HEK293 (cell line): ENCODE results near the gene CA6.

ENCODE experiments used
- CTCF ChIA-PET: fragments of 350-600 bp; formaldehyde crosslinking; extraction: SDS; loops from one replicate; lab custom pipeline; 2021; ENCODE audit warnings: antibody characterized with exemption; lab: Yijun Ruan, JAX
- POLR2A ChIA-PET: fragments of 300-600 bp; formaldehyde crosslinking; extraction: SDS; loops from one replicate; lab custom pipeline; 2020; ENCODE audit warnings: antibody characterized with exemption, inconsistent platforms; lab: Yijun Ruan, JAX
- H3K27ac ChIP-seq: fragments of 200-500 bp; sonication (Bioruptor generic); 2 replicates; pipeline ENCODE4 v1.5.1; 2014; ENCODE audit warnings: low read depth, low read length, control low read depth, inconsistent platforms; ENCODE audit errors: extremely low read depth
- H3K36me3 ChIP-seq, 2 experiments: fragments of 200-500 bp in 1 of 2; sonication (Bioruptor generic) in 1 of 2; 1 replicate in 1 of 2; 2 replicates in 1 of 2; pipeline ENCODE4 v1.5.1; 2014 to 2017; ENCODE audit warnings: inconsistent platforms in 2 of 2, low read length in 2 of 2; ENCODE audit not compliant: control insufficient read depth in 2 of 2, insufficient read depth in 1 of 2
- H3K4me1 ChIP-seq: fragments of 200-500 bp; sonication (Bioruptor generic); 2 replicates; pipeline ENCODE4 v1.5.1; 2014; ENCODE audit warnings: mild to moderate bottlenecking, low read length, inconsistent platforms; ENCODE audit not compliant: control insufficient read depth, insufficient read depth
- H3K4me3 ChIP-seq: 2 replicates; pipeline ENCODE4 v1.5.1; 2011; ENCODE audit warnings: low read depth, mild to moderate bottlenecking, control low read depth, low read length, moderate library complexity
- H3K9me3 ChIP-seq: fragments of 200-500 bp; sonication (Bioruptor generic); 2 replicates; pipeline ENCODE4 v1.5.1; 2014; ENCODE audit warnings: low read depth, low read length, inconsistent platforms; ENCODE audit not compliant: control insufficient read depth, insufficient read depth
- MEIS1 ChIP-seq: sonication (generic); formaldehyde crosslinking; IDR thresholded peaks from 2 replicates; pipeline ENCODE4 v1.8.1; 2022; ENCODE audit warnings: missing genetic modification reagents, mild to moderate bottlenecking, borderline replicate concordance
- SP2 ChIP-seq: fragments of 450-650 bp; formaldehyde crosslinking; IDR thresholded peaks from 2 replicates; pipeline ENCODE4 v1.5.1; 2016; ENCODE audit warnings: missing biosample characterization, missing genetic modification characterization
- ZNF133 ChIP-seq: fragments of 450-650 bp; formaldehyde crosslinking; IDR thresholded peaks from 2 replicates; pipeline ENCODE4 v1.5.1; 2016; ENCODE audit warnings: missing biosample characterization, missing genetic modification characterization
- ZNF16 ChIP-seq: fragments of 450-650 bp; formaldehyde crosslinking; IDR thresholded peaks from 2 replicates; pipeline ENCODE4 v1.5.1; 2016; ENCODE audit warnings: low read depth, missing biosample characterization, missing genetic modification characterization
- ZNF19 ChIP-seq: fragments of 450-650 bp; formaldehyde crosslinking; IDR thresholded peaks from 2 replicates; pipeline ENCODE4; 2016; ENCODE audit warnings: missing biosample characterization, missing genetic modification characterization, low read depth
- ZNF23 ChIP-seq: fragments of 450-650 bp; formaldehyde crosslinking; IDR thresholded peaks from 2 replicates; pipeline ENCODE4 v1.5.1; 2016; ENCODE audit warnings: missing biosample characterization, missing genetic modification characterization, borderline replicate concordance
- ZNF239 ChIP-seq: fragments of 450-650 bp; formaldehyde crosslinking; IDR thresholded peaks from 2 replicates; pipeline ENCODE4 v1.5.1; 2016; ENCODE audit warnings: missing biosample characterization, missing genetic modification characterization
- ZNF24 ChIP-seq: fragments of 450-650 bp; formaldehyde crosslinking; IDR thresholded peaks from 2 replicates; pipeline ENCODE4 v1.5.1; 2016; ENCODE audit warnings: missing biosample characterization, missing genetic modification characterization
- ZNF280C ChIP-seq: fragments of 450-650 bp; formaldehyde crosslinking; IDR thresholded peaks from 2 replicates; pipeline ENCODE4 v1.5.1; 2016; ENCODE audit warnings: missing biosample characterization, missing genetic modification characterization
- ZNF311 ChIP-seq: fragments of 450-650 bp; formaldehyde crosslinking; IDR thresholded peaks from 2 replicates; pipeline ENCODE4 v1.5.1; 2017; ENCODE audit warnings: missing biosample characterization, missing genetic modification characterization, borderline replicate concordance
- ZNF324 ChIP-seq: fragments of 450-650 bp; formaldehyde crosslinking; IDR thresholded peaks from 2 replicates; pipeline ENCODE4 v1.5.1; 2016; ENCODE audit warnings: missing biosample characterization, missing genetic modification characterization
- ZNF530 ChIP-seq: fragments of 450-650 bp; formaldehyde crosslinking; IDR thresholded peaks from 2 replicates; pipeline ENCODE4 v1.5.1; 2016; ENCODE audit warnings: low read depth, missing biosample characterization, missing genetic modification characterization
- ZNF558 ChIP-seq: fragments of 450-650 bp; formaldehyde crosslinking; IDR thresholded peaks from 2 replicates; pipeline ENCODE4 v1.5.1; 2016; ENCODE audit warnings: missing biosample characterization, missing genetic modification characterization
- ZSCAN16 ChIP-seq: fragments of 450-650 bp; formaldehyde crosslinking; IDR thresholded peaks from 2 replicates; pipeline ENCODE4 v1.5.1; 2016; ENCODE audit warnings: missing biosample characterization, missing genetic modification characterization
- TF ChIP-seq, protein P1 (sequence below): fragments of 450-650 bp; formaldehyde crosslinking; IDR thresholded peaks from 2 replicates; pipeline ENCODE4 v1.5.1; 2016; ENCODE audit warnings: missing biosample characterization, missing genetic modification characterization
- TF ChIP-seq, protein P2 (sequence below): fragments of 450-650 bp; formaldehyde crosslinking; IDR thresholded peaks from 2 replicates; pipeline ENCODE4 v1.5.1; 2016; ENCODE audit warnings: missing biosample characterization, missing genetic modification characterization
- TF ChIP-seq, protein P3 (sequence below): fragments of 450-650 bp; formaldehyde crosslinking; IDR thresholded peaks from 2 replicates; pipeline ENCODE4 v1.5.1; 2016; ENCODE audit warnings: missing biosample characterization, missing genetic modification characterization, borderline replicate concordance
- TF ChIP-seq, protein P4 (sequence below): fragments of 450-650 bp; formaldehyde crosslinking; IDR thresholded peaks from 2 replicates; pipeline ENCODE4 v1.5.1; 2017; ENCODE audit warnings: missing biosample characterization, missing genetic modification characterization

CA6 gene

GRCh38 chr1:9013819-9014218, 68.2 kb downstream of the CA6 start:
- Histone ChIP-seq H3K4me1 (no peaks in the 10 kb centered on the region), H3K36me3 (no peaks in the 10 kb centered on the region), H3K27ac (no peak overlapping the region), H3K9me3 (no peaks in the 10 kb centered on the region), H3K4me3 (no peak overlapping the region)
- POLR2A ChIA-PET, result no interaction called here
- CTCF ChIA-PET, result interaction anchor here (1.5 to 3.0 kb wide), 2 partner anchors 9 to 51 kb away, joined by 3 to 26 read pairs; no protein-coding TSS in a partner anchor
- TF ChIP-seq ZNF558 (tag by site-specific recombination) (no peak), MEIS1 (CRISPR knock-in tag) (no peak), ZNF133 (no peak), ZNF324 (tag by site-specific recombination) (no peak)
- TF ChIP-seq, protein P1, sequence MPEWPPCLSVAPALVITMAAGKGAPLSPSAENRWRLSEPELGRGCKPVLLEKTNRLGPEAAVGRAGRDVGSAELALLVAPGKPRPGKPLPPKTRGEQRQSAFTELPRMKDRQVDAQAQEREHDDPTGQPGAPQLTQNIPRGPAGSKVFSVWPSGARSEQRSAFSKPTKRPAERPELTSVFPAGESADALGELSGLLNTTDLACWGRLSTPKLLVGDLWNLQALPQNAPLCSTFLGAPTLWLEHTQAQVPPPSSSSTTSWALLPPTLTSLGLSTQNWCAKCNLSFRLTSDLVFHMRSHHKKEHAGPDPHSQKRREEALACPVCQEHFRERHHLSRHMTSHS (tag by site-specific recombination), result no peak

- Histone ChIP-seq H3K9me3 (no peaks in the 10 kb centered on the region), H3K27ac (no peak overlapping the region), H3K4me1 (no peaks in the 10 kb centered on the region), H3K36me3 (no peaks in the 10 kb centered on the region), H3K4me3 (no peak overlapping the region)
- TF ChIP-seq ZSCAN16 (tag by site-specific recombination) (no peak), ZNF530 (tag by site-specific recombination) (no peak), ZNF239 (tag by site-specific recombination) (no peak), ZNF19 (tag by site-specific recombination) (no peak), ZNF24 (tag by site-specific recombination) (no peak), SP2 (tag by site-specific recombination) (no peak), ZNF280C (tag by site-specific recombination) (no peak), ZNF23 (tag by site-specific recombination) (no peak)
- TF ChIP-seq, protein P2, sequence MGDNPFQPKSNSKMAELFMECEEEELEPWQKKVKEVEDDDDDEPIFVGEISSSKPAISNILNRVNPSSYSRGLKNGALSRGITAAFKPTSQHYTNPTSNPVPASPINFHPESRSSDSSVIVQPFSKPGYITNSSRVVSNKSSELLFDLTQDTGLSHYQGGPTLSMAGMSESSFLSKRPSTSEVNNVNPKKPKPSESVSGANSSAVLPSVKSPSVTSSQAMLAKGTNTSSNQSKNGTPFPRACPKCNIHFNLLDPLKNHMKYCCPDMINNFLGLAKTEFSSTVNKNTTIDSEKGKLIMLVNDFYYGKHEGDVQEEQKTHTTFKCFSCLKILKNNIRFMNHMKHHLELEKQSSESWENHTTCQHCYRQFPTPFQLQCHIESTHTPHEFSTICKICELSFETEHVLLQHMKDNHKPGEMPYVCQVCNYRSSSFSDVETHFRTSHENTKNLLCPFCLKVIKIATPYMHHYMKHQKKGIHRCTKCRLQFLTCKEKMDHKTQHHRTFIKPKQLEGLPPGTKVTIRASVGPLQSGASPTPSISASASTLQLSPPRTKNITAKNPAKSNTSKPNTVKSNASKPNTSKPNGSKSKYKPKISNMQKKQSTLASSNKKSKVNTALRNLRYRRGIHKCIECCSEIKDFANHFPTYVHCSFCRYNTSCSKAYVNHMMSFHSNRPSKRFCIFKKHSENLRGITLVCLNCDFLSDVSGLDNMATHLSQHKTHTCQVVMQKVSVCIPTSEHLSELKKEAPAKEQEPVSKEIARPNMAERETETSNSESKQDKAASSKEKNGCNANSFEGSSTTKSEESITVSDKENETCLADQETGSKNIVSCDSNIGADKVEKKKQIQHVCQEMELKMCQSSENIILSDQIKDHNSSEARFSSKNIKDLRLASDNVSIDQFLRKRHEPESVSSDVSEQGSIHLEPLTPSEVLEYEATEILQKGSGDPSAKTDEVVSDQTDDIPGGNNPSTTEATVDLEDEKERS (tag by site-specific recombination), result no peak
- ChIA-PET CTCF (interaction anchor here (0.5 to 3.0 kb wide), 5 partner anchors 8 to 1347 kb away, joined by 3 to 26 read pairs (median 3); no protein-coding TSS in a partner anchor), POLR2A (no interaction called here)
Observed at GRCh38 chr1:9014475-9015375, 69.1 kb downstream of the CA6 start.

DNA sequence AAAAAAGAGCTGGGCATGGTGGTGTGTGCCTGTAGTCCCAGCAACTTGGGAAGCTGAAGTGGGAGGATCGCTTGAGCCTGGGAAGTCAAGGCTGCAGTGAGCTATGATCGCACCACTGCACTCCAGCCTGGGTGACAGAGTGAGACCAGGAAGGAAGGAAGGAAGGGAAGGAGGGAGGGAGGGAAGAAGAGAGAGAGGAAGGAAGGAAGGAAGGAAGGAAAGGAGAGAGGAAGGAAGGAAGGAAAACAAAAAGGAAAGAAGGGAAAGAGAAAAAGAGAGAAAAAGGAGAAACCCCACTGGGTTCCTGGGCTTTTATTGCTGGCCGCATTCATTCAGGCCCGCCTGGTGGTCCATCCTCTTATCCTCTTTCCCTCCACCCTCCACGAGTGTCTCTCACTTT, 70.8 kb downstream of the CA6 start:
- no peaks in the 10 kb centered on the region for H3K9me3 ChIP-seq
- H3K36me3 ChIP-seq, result no peaks in the 10 kb centered on the region
- ChIA-PET CTCF (interaction anchor here (0.6 to 3.0 kb wide), 3 partner anchors 12 to 76 kb away, joined by 3 to 26 read pairs (median 9); no protein-coding TSS in a partner anchor), POLR2A (interaction anchor here (0.8 kb wide), 1 partner anchor 456 kb away, joined by 4 read pairs; no protein-coding TSS in a partner anchor)
- H3K4me1 ChIP-seq, result no peaks in the 10 kb centered on the region
- no peak overlapping the region for H3K4me3 ChIP-seq
- no peak overlapping the region for H3K27ac ChIP-seq
- no peak for TF ChIP-seq ZNF311 (tag by site-specific recombination)
- TF ChIP-seq, protein P3, sequence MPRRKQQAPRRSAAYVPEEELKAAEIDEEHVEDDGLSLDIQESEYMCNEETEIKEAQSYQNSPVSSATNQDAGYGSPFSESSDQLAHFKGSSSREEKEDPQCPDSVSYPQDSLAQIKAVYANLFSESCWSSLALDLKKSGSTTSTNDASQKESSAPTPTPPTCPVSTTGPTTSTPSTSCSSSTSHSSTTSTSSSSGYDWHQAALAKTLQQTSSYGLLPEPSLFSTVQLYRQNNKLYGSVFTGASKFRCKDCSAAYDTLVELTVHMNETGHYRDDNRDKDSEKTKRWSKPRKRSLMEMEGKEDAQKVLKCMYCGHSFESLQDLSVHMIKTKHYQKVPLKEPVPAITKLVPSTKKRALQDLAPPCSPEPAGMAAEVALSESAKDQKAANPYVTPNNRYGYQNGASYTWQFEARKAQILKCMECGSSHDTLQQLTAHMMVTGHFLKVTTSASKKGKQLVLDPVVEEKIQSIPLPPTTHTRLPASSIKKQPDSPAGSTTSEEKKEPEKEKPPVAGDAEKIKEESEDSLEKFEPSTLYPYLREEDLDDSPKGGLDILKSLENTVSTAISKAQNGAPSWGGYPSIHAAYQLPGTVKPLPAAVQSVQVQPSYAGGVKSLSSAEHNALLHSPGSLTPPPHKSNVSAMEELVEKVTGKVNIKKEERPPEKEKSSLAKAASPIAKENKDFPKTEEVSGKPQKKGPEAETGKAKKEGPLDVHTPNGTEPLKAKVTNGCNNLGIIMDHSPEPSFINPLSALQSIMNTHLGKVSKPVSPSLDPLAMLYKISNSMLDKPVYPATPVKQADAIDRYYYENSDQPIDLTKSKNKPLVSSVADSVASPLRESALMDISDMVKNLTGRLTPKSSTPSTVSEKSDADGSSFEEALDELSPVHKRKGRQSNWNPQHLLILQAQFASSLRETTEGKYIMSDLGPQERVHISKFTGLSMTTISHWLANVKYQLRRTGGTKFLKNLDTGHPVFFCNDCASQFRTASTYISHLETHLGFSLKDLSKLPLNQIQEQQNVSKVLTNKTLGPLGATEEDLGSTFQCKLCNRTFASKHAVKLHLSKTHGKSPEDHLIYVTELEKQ (tag by site-specific recombination), result no peak
- no peak for TF ChIP-seq ZNF530 (tag by site-specific recombination)
- TF ChIP-seq ZNF16, result no peak
- TF ChIP-seq, protein P4, sequence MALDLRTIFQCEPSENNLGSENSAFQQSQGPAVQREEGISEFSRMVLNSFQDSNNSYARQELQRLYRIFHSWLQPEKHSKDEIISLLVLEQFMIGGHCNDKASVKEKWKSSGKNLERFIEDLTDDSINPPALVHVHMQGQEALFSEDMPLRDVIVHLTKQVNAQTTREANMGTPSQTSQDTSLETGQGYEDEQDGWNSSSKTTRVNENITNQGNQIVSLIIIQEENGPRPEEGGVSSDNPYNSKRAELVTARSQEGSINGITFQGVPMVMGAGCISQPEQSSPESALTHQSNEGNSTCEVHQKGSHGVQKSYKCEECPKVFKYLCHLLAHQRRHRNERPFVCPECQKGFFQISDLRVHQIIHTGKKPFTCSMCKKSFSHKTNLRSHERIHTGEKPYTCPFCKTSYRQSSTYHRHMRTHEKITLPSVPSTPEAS (tag by site-specific recombination), result no peak
